Superior temporal gyrus (tissue), 1 donor: ENCODE results near the gene MGMT.

Source experiments
- DNase-seq: peaks from one replicate; pipeline ENCODE4 v3.0.0-alpha.2; 2016; ENCODE audit errors: extremely low spot score

MGMT gene

GRCh38 chr10:129685271-129685670 lies 218.2 kb downstream of the MGMT start:
- no peak for DNase-seq

DNA sequence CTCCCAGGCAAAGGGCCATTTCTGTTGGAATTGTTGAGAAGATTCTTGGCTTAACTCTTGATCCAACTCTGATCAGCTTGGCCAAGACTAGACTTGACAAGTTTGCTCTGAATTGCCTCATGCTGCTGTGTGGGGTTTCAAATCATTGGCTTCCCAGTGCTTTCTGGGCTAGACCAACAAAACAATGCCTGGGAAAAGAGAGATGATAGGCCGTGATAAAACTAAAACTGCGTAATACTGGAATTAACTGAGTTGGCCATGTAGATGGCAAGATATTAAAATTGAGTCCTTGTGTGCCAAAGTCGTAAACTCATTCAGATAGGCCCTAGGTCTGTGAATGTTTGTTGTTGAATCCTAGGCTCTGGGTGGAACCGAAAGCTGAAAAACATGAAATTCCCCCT lies 222.6 kb downstream of the MGMT start:
- DNase-seq: no peak

DNA sequence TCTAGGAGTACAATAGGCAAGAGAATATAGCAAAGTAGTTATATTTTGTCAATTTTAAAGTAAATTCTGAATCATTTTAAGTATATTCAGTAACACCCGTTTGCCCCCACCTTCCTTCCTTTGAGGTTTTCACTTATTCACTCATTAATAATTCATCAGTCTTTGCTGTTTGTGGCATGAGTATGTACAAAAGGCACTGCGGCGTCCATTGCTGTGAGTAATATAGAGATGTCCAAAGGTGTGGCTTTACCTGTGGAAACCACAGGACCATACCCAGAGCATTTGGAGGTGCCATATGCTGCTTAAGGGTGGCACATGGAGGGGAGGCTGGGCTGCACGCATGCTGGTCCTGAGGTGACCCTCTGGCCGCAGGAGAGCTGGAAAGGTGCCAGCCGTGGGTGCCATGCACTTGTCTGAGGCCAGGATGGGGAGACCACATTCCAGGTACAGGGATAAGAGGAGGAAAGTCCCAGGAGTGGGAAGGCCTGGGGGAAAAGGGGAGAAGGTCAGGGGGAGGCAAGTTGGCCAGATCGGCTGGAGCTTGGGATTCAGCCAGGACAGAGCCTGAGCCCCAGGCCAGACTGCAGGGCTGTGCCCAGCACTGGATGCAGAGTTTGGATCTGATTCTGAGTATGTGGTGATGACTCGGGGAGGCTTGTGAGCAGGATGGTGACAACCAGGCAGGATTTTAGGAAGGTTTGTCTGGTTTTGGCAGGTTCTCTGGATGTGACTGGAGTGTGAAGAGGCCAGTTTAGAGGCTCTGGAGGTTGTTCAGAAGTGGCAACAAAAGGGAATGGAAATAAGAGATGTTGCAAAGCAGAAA lies 223.4 kb downstream of the MGMT start:
- DNase-seq: no peak

- no peak for DNase-seq
Observed at GRCh38 chr10:129692695-129693094, 225.7 kb downstream of the MGMT start.

GRCh38 chr10:129693382-129693781 lies 226.3 kb downstream of the MGMT start:
- DNase-seq: no peak

DNA sequence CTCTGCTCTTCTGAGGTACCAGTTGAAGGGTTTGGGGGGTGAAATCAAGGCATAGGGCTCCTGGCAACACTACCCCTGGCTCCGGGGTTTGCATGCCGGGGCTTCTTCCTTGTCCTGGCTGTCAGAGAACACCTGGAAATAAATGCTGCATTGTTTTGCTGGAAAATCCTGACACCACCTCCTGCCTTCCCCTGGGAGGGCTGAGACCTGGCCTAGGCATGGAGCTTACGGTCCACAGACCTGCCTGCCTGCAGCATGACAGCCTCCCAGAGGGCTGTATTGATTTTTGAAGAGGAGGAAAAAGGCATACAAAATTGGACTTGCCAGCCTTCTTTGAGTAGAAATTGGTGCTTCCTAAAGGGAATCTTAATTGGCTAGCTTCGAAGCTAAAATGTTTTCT lies 227.1 kb downstream of the MGMT start:
- DNase-seq: no peak

DNA sequence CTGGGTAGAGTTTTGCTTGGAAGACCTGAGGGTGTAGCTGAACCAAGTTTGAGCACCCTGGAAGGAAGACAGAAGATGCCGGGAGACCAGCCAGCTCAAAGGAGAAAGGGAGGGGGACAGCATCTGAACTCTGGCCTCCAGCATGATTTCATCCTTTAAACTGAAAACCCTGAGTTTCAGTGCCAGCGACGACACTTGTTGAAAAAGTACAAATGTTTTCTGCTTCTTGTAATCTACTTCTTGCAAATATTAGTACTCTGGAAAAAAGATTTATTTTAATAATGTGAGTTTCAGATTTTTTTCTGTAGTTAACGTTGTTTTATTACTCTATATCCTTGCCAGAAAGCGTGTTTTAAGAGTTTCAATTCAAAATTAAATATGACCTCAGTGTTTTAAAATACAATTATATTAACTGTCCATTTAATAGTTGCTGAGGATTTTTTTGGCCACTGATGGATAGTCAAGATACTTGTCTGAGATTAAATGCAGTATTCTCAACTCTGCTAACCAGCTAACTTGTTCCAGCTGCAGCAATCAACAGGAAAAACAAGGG lies 227.7 kb downstream of the MGMT start:
- no peak for DNase-seq

GRCh38 chr10:129695671-129696070 lies 228.6 kb downstream of the MGMT start:
- no peak for DNase-seq

GRCh38 chr10:129696636-129697035 lies 229.6 kb downstream of the MGMT start:
- DNase-seq: no peak

DNA sequence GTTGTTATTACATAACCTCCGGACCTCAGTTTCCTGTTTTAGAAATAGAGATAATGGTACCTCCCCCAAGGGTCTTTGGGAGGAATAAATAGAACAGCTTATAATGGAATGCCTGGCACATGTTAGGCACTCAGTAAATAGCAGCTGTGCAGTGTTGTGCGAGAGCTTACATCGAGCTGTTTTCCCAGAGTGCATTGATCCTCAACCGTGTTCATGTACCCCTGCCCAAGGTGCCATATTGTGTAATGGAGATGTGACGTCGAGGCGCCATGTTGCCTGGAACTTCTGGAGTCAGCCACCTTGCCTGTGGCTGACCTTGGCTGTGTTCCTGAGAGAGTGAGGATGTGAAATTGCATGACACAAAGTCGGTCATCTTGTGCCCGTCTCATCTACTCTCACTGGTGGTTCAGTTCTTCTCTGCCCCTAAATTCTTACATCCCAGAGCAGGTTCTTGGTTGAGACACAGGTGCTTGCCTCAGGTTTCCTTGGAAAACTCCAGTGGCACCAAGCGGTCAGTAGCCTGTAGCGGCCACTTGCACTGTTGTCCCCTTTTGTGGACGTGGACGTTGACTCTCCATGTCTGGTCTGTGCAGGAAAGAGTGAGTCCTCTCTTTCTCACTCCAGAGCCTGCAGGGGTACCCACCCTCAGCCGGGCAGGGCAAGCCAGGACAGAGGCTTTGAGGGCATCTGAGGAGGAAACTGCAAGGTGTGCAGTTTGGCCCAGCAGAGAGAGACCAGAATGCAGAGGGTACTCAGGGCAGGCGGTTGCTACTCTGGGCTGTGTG lies 230.6 kb downstream of the MGMT start:
- no peak for DNase-seq

DNA sequence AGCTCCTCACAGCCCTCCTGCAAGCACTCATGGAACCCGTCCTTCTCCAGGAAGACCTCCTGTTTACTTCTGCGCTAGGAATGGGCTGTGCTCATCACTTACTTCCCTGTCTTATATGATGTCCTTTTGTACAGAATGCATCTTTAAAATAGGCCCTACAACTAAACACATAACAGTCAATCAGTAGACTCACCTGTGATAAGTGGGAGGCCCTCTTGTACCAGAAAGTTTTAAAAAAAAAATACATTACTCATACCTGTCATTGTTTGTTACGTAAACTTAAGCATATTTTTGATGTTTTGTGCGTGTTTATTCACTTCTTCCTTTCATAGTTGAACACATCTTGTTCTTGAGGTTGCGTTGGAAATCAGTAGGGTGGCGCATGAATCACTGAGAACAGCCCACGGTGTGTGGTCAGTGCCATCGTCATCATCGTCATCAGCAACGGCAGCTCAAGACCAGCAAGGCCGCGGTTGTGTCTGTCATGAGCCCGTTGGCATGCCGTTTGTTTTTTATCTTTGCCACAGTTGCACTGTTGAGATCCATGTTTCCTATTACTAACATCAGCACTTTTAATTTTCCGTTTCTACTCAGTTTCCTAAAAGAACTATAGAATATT lies 232.8 kb downstream of the MGMT start:
- DNase-seq: no peak

- no peak for DNase-seq
Observed at GRCh38 chr10:129702605-129703004, 235.6 kb downstream of the MGMT start.

GRCh38 chr10:129703287-129704137 lies 236.5 kb downstream of the MGMT start:
- DNase-seq: no peak

DNA sequence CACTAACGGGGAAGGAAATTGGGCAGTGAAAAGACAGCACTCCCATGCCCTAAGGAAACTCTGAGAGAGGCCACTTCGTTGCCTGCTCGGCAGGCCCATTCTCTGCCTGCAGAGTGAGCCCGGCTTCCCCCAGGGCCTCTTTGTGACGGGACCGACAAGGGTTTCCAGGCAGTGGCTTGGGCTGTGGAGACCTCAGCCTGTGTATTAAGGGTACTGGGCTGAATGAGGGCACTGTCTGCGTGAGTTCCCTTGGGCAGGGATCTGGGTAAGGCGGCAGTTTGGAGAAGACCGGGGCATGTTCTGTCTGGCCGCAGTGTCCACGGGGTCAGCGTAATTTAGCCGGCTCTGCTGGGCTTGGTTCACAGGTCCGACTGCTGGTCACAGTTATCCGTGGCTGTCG lies 237.2 kb downstream of the MGMT start:
- DNase-seq: no peak

GRCh38 chr10:129704786-129705525 lies 237.9 kb downstream of the MGMT start:
- DNase-seq: no peak

- no peak for DNase-seq
Observed at GRCh38 chr10:129705676-129706075, 238.6 kb downstream of the MGMT start.

- no peak for DNase-seq
Observed at GRCh38 chr10:129706081-129706480, 239.0 kb downstream of the MGMT start.

- DNase-seq: no peak
Observed at GRCh38 chr10:129706523-129706922, 239.5 kb downstream of the MGMT start.

- DNase-seq: no peak
Observed at GRCh38 chr10:129707406-129708388, 240.7 kb downstream of the MGMT start.
